GM21825 (cell line): ENCODE results near the gene HRC.
"Not testable (repeated sequence)": the region's sequence is repeated elsewhere in the genome, so short reads cannot be mapped to it uniquely, and the experiment has no call there.

Experiments
- ATAC-seq: cut with Tn5 transposase; IDR thresholded peaks from one replicate; pipeline ENCODE4 v1.9.1; 2021; ENCODE audit warnings: mild to moderate bottlenecking, moderate library complexity; ENCODE audit not compliant: unreplicated experiment

Gene HRC

DNA sequence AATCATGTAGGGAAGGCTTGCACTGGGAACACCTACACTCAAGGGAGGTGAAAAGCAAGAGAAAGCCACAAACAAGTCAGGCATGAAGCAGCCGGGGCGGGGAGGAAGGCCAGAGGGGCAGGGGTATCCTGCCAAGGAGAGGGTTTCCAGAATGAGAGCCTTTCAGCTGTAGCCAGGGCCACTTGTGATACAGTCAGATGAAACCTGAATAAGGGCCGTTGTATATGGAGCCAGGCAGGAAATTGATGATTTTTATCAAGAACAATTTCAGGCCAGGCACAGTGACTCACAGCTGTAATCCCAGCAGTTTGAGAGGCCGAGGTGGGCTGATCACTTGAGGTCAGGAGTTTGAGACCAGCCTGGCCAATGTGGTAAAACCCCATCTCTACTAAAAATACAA is 6.8 kb upstream of the HRC start:
- no peak for ATAC-seq

DNA sequence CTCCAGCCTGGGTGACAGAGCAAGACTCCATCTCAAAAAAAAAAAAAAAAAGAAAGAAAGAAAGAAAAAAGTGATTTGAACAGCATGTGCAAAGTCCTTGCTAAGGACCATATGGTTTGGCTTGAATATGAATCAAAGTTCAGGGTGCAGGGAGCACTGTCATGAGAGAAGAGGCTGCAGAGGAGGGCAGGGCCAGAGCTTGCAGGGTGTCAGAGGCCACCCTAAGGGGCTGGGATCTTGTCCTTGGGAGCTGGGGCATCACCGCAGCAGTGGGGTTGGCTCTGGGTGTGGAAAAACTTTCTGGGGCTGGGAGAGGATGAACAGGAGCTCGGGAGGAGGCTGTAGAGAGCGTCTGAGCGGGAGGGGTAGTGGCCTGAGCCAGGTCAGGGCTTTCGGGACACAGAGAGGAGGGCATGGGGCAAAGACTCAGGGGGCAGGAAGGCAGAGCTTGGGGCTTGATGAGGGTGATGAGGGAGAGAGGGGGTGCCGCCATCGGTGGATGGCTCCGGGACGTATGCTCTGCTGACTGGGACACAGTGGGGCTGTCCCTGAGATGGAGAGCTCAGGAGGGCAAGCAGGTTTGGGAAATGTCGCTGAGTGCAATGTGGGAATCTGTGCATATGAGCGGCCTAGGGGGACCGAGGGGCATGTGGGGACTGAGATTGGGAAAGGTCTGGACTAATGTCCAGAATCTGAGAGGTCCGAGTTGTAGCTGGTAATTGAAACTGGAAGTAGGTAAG is 5.4 kb upstream of the HRC start:
- ATAC-seq = no peak

DNA sequence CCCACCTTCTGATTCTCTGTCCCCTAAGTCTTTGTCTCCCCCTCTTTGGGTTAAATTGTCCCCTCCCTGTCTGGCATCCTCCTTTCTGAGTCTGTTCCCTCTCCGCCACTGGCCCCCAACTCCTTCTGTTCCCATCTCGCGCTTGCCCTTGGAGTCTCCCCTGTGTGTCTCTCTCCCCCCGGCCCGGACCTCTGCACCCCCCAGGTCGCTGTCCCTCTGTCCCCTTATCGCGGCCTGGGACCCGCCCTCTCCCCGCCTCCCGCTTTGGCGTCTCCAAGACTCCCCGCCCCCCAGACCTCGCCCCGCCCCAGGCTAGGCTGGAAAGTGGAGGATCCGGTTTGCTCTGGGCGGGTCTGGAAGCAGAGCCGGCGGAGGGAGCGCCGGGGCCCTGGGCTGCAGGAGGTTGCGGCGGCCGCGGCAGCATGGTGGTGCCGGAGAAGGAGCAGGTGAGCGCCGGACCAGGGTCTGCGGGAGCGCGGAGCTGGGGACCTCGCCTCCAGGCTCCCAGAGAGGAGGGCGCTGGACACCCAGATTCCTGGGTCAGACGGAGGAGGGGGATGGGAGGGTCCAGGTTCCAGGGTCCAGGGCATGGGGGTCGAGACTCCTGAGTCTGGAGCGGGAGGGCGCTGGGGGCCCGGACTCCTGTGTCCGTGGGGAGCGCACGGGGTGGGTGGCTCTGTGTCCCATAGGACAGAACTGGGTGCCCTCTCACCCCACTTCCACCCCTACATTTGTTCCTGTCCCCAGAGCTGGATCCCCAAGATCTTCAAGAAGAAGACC is 2.4 kb upstream of the HRC start, which contains the start of gene TRPM4:
TSS of gene TRPM4 (plus strand) at position 348 of the 780 bp plus-strand sequence. CDS start at position 423, 75 bp downstream.
- no peak for ATAC-seq

DNA sequence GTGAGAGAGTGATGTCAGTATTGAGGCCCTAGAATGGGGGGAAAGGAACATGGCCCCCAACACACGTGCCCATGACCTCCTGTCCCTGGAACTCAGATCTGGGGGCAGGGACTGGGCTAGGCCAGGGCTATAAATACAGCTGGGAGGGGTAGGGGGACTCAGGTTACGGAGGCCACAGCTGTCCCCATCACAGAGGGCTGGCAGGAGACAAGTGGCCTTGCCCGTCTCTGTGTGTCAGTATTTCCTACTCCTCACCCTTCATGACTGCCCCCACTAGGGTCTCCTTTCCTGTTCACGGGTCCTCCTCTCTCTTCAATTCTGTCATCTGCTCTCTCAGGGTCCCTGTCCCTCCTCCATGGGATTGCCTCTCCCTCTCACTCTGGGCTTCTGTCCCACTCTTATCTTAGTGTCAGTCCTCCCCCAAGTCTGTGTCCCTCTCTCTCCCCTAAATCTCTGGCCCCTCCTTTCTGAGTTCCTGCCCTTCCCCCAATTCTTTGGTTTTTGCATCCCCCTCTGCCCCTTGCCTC is 687 bp upstream of the HRC start:
- ATAC-seq = no peak

DNA sequence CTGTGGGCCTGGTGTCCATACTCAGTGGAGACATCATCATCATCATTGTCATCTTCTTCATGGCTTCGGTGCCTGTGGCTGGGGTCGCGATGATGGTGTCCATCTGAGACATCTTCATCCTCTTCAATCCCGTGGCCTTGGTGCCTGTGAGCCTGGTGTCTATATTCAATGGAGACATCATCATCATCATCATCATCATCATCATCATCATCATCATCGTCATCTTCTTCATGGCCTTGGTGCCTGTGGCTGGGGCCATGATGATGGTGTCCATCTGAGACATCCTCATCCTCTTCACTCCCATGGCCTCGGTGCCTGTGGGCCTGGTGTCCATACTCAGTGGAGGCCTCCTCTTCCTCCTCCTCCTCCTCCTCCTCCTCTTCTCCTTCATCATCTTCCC is 917 bp downstream of the HRC start:
- no peak for ATAC-seq

DNA sequence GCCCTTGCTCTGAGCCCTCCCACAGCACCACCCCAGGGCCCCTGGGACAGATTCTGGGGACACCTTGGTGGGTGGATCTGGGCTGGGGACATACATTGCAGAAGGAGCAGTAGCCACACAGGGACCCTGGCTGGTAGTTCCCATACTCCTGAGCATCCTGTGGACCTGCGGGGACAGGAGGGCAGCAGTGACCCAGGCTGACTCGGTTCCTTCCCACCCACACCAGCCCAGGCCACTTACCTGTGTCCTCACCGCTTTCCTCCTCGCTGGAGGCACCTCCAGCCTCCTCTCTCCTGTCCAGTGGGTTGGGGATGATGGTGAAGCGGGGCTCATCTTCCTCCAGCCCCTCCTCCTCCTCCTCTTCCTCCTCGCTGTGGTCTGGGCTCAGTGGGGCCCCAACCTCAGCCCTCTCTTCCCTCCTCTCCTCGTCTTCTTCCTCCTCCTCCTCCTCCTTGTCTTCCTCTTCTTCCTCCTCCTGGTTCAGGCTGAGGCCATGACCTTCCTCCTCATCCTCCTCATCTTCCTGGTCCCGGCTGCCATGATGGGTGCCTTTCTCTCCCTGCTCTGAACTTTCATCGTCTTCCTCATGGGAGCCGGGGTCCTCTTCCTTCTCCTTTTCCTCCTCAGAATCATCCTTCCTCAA is 1.9 kb downstream of the HRC start:
- ATAC-seq = no peak

DNA sequence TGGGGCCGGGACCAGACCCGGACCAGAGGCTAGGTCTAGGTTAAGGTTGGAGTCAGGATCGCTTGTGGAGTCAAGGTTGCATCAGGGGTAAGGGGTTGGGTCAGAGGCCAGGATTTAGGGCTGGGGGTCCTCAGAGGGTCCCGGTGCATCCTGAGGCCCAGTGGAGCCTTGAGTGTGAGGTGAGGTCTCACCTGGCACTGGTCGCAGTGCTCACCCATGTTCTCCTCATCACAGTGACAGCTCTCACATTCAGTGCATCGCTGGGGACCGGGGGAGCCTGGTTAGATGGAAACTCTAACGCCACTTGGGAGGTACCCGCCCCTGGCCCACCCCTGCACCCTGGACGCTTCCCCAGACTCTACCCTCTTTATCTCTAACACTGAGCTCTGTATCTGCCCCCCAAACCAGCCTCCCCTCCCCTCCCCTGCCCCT is 3.1 kb downstream of the HRC start:
- no peak for ATAC-seq

DNA sequence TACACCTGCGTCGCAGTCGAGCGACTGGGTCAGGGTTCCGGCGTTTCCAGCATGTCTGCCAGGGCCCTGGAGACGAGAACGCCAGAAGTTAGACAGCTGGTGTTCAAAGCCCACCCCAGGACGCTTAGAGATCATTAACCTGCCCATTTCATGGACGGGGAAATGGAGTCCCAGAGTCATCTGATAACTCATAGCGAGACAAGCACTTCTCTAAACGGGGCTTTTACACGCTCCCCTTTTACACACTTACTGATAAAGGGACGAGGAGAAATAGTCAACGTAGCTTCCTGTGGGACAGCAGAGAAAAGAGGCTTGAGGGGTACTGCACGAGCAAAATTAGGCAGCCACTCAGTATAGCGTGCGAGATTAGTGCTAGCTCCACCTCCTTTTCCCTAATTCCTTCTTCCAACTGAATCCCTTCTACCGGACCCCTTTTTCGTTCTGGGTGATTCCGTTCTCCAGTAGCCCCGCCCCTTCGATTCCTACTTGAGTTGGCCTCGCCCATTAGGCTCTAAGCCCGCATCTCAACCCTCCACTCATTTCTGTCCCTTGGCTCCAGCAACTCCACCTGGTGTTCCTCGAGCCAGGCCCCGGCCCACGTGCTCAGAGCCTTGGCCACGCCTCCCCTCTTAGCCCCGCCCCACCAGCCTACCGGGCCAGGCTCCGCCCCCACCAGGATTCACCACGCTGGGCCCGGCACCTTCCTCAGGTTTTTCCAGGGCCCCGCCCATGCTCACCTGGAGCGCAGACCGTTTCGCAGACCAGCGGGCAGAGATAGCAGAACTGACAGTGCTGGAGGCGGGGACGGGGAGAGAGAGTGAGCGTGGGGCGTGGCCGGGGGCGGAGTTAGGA is 3.7 kb downstream of the HRC start:
- no peak for ATAC-seq

DNA sequence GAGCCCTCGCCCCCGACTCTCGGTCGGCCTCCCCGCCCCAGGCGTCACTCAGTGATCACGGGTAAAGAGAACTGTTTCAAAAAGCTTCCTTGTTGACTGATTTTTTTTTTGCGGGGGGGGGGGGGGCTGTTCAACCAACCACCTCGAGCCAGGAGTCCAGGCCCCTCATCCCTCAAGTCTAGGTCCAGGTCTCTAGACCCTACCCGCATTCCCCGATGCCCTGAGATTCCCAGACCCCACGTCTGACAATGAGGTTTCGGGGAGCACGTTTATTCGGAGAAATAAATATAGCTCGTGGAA is 4.3 kb downstream of the HRC start:
- ATAC-seq = no peak

DNA sequence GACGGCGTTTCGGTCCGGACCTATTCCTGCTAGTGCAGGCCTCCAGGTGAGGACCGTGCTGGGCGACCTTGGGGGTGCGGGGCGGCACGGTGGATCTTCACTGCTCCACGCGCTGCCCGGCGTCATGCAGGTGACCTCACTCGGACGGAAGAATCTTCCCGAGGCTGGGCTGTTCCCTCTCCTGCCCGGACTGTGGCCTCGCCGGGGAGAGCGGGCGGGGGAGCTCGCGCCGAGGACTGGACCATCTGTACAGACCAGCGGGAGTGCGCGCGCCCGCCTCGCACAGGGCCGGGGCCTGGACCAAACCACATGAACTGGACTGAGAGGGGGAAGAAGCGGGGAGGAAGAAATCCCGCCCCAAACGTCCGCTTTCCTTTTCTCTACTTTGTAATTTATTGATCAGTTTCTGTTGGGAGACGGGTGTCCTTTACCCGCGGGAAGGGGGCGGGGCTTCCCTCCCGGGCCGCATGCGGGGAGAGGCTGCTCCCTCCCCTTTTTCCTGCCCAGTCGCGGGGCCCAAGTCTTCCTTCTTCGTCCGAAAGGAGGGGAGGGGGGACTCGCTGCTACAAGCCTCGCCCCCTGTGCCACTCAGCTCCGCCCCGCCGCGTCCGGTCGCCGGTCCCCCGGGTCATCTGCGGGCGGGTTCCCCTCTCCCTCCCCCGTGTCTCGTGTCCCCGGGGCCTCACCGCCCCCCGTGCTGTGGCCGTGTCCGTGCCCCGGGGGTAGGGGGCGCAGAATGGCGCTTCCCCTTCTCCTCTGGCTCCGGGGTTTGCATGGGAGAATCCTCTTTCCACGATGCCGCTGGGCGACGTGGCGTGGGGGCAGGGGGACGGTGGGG is 4.9 kb downstream of the HRC start:
- no peak for ATAC-seq

DNA sequence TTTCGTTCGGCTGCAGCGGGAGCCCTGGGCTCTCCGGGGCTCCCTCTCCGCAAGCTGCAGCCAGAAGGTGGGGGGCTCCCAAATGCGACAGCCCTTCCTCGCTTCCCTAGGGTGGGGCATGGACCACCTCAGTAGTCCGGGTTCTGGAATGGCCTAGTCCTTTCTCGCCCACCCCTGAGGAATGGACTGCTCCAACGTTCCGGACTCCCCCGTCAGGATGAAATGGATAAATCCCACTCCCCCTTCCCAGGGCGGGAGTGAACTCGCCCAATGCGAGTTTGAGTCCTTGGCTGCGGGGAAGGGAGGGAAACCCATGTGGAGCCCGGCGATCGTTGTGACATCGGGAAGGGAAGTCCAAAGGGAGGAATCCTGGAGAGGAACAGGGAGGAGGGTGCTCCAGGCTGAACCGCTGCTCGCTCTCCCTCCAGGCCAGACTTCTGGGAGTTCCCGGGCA is 5.5 kb downstream of the HRC start:
- no peak for ATAC-seq

DNA sequence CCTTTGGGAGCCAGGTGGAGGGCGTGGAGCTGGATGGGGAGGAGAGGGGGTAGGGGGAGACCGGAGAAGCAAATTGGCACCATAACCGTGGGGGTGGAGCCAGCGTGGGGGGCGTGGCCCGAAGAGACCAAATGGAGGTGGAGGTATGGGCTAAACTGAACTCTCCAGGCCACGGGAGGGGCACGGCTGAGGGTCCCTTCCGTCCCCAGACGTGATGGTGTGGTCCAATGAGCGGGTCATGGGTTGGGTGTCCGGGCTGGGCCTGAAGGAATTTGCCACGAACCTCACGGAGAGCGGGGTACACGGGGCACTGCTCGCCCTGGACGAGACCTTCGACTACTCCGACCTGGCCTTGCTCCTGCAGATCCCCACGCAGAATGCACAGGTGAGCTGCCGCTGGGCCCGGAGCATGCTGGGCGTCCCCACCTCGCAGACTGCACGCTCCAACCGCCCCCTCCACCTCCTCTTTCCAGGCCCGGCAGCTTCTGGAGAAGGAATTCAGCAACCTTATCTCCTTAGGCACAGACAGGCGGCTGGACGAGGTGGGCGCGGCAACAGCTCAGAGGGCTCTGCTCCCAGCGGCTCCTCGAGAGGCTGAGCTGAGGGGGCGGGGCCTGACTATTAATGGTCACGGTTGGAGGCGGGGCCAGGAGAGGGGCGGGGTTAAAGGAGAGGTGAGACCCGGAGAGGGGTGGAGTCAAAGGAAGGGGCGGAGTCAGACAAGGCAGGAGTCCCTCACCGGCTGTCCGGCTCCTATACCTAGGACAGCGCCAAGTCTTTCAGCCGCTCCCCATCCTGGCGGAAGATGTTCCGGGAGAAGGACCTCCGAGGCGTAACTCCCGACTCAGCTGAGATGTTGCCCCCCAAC is 6.2 kb downstream of the HRC start:
- no peak for ATAC-seq

DNA sequence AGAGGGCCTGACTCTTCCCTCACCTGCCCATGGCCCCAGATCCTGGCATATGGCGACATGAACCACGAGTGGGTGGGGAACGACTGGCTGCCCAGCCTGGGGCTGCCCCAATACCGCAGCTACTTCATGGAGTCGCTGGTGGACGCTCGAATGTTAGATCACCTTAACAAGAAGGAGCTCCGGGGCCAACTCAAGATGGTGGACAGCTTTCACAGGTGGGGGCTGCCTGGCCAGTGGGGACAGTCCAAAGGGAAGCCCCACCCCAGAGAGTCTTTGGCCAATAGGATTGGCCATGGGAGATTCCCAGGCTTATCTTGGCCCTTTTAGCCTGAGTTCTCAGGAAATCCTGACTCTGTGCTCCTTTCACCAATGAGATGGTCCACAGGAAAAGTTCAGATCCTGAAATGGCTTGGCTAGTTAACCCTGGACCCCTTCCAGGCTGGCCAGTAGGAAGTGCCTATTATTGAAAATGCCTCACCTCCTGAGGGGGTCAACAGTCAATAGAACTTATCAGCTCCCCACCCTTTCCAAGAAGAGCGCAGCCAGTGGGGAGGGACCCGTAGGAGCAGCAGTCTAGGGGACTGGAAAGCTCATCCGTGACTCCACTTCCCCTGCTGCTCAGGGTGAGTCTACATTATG is 7.0 kb downstream of the HRC start:
- ATAC-seq = no peak

DNA sequence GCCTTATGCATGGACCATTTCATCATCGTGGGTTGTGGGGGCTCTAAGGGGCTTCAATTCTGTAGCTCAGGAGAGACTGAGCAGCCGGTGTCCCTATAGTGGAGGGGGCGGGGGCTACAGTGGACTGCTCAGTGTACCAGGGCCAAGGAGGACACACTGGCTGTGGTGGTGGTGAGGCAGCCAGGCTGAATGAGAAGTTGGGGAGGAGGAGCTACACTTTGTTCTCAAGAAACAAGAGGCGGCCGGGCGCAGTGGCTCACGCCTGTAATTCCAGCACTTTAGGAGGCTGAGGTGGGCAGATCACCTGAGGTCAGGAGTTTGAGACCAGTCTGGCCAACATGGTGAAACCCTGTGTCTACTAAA is 8.8 kb downstream of the HRC start:
- not testable (repeated sequence) for ATAC-seq

DNA sequence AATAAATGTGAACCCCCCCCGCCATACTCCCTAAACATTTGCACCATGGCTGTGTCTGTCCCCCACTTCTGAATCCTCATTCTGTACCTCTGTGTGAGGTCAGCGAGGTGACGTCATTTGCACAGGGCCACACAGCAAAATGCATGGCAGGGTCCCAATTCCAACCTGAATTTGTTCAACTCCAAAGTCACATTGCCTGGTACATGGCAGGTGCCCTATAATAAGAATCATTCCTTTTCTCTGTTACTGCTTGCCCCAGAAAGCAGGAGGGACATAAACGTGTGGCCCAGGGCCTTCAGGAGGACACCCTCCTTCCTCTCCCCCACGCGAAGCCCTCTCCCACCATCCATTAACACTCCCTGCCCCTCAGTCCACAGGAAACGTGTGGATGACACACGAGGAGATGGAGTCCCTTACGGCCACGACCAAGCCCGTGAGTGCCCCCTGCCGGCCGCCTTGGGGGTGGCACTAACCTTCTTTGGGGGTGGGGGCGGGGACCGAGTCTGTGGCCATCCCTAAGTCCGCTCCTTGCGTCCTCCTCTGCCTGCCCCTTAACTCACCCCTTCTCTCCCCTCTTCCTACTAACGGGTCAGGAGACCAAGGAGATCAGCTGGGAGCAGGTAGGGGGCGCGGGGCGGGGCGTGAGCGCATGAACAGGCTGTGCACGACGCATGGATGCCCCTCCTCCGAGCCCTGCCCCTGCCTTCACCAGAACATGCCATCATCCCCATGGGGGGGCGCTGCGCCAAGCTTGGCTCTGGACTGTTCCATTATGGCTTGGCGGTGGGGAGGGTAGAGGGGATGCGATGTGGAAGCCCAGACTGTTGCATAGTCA is 9.4 kb downstream of the HRC start:
- no peak for ATAC-seq

DNA sequence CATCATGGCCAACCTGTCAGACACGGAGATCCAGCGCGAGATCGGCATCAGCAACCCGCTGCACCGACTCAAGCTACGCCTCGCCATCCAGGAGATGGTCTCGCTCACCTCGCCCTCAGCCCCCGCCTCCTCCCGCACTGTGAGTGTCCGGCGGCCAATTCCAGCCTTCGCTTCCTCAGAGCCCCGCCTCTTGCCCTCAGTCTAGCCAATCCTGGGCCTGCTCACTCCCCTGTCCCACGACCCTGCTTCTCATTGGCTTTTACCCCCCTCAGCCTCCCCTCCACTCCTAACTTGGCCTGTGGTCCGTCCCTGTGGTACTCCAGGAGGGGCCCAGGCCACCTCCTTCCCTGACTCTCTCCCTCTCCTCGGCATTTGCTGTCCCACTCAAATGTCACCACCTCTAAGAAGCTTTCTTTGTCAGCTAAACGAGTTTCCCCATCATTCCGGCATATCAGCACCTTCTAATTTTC is 12.3 kb downstream of the HRC start:
- ATAC-seq = no peak

DNA sequence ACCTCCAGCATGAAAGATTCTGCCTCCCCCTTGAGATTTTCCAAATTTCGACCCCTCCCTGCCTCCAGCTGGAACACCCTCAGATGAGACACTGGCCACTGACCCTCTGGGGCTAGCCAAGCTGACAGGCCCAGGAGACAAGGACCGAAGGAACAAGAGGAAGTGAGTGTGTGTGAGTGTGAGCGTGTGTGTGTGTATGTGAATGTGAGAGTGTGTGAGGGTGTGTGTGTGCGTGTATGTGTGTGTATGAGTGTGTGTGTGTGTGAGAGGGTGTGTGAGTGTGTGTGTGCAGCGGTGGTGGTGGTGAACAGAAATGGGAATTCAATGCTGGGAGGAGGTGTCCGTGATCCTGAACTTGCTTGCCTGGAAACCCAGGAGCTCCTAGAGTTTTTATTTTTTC is 13.8 kb downstream of the HRC start:
- ATAC-seq = no peak

DNA sequence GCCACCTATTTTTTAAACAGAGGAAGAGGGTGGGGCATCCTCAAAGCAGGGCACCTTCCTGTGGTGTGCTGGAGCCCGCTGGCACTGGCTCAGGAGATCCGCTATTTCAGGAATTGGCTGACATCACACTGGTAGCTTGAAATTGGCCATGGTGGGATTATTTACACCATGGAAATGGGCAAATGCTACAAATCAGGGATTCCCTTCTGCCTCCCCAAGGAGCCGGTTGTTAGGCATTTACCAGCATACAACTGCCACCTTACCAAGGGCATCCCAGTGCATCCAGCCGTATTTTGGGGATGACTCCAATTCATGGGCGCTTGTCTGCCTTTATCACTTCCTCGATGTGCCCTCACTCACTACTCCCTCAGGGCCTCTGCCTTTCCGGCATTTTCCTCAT is 14.2 kb downstream of the HRC start:
- ATAC-seq = no peak
